ENCODE data around the gene EOGT. TPM values are rescaled to one million over a fixed set of nuclear protein-coding genes. Genes with fewer than 3 reads are reported as not detected.

Gene EOGT
- total and polyA plus RNA-seq, 2 donors from 2014 or later: 7.2 to 28.1 TPM

GRCh38 chr3:68987322-68987721 is 26.2 kb downstream of the EOGT start:
- Histone ChIP-seq H3K27me3 (ENCODE audit: control insufficient read depth, insufficient read depth, low read length) (no peaks in the 10 kb centered on the region), H3K36me3 (ENCODE audit: control insufficient read depth in 2 of 3, insufficient read depth in 3 of 3, low read length in 3 of 3) (peaks cover 0 to 9% (median 9%) of the 10 kb centered on the region in 3 donors), H3K27ac (ENCODE audit: low read depth in 2 of 2, low read length in 2 of 2) (no peak overlapping the region), H3K9ac (ENCODE audit: low read length in 3 of 3) (no peak overlapping the region), H3K9me3 (ENCODE audit: control insufficient read depth in 2 of 3, insufficient read depth in 1 of 3, low read length in 3 of 3) (no peaks in the 10 kb centered on the region), H3K4me1 (ENCODE audit: control insufficient read depth in 2 of 3, insufficient read depth in 2 of 3, low read depth in 1 of 3, low read length in 3 of 3) (no peaks in the 10 kb centered on the region), H3K4me3 (ENCODE audit: low read length in 3 of 3) (no peak overlapping the region)
- FAIRE-seq: no peak
- DNase-seq: no peak
- no peak for TF ChIP-seq CTCF (IDR thresholded peaks at IDR 0.05; ENCODE audit: borderline replicate concordance, extremely low read depth, insufficient read depth)
- intact Hi-C loops (cut with DNase I): no loop called here

GRCh38 chr3:68986496-68987208 is 26.8 kb downstream of the EOGT start:
- no peak for FAIRE-seq
- H3K4me1 ChIP-seq (ENCODE audit: control insufficient read depth in 2 of 3, insufficient read depth in 2 of 3, low read depth in 1 of 3, low read length in 3 of 3): no peaks in the 10 kb centered on the region
- H3K9me3 ChIP-seq (ENCODE audit: control insufficient read depth in 2 of 3, insufficient read depth in 1 of 3, low read length in 3 of 3): no peaks in the 10 kb centered on the region
- peaks cover 0 to 9% (median 9%) of the 10 kb centered on the region in 3 donors for H3K36me3 ChIP-seq (ENCODE audit: control insufficient read depth in 2 of 3, insufficient read depth in 3 of 3, low read length in 3 of 3)
- no peak overlapping the region for H3K4me3 ChIP-seq (ENCODE audit: low read length in 3 of 3)
- H3K27ac ChIP-seq (ENCODE audit: low read depth in 2 of 2, low read length in 2 of 2): no peak overlapping the region
- no peak for TF ChIP-seq CTCF (IDR thresholded peaks at IDR 0.05; ENCODE audit: borderline replicate concordance, extremely low read depth, insufficient read depth)
- H3K9ac ChIP-seq (ENCODE audit: low read length in 3 of 3): no peak overlapping the region
- no peak for DNase-seq
- H3K27me3 ChIP-seq (ENCODE audit: control insufficient read depth, insufficient read depth, low read length): no peaks in the 10 kb centered on the region
- intact Hi-C loops (cut with DNase I): no loop called here

GRCh38 chr3:68985146-68985790 is 28.2 kb downstream of the EOGT start:
- Histone ChIP-seq H3K4me3 (ENCODE audit: low read length in 3 of 3) (no peak overlapping the region), H3K36me3 (ENCODE audit: control insufficient read depth in 2 of 3, insufficient read depth in 3 of 3, low read length in 3 of 3) (peaks cover 0 to 15% (median 10%) of the 10 kb centered on the region in 3 donors), H3K9me3 (ENCODE audit: control insufficient read depth in 2 of 3, insufficient read depth in 1 of 3, low read length in 3 of 3) (no peaks in the 10 kb centered on the region), H3K27ac (ENCODE audit: low read depth in 2 of 2, low read length in 2 of 2) (no peak overlapping the region), H3K9ac (ENCODE audit: low read length in 3 of 3) (no peak overlapping the region), H3K27me3 (ENCODE audit: control insufficient read depth, insufficient read depth, low read length) (no peaks in the 10 kb centered on the region), H3K4me1 (ENCODE audit: control insufficient read depth in 2 of 3, insufficient read depth in 2 of 3, low read depth in 1 of 3, low read length in 3 of 3) (no peaks in the 10 kb centered on the region)
- no peak for TF ChIP-seq CTCF (IDR thresholded peaks at IDR 0.05; ENCODE audit: borderline replicate concordance, extremely low read depth, insufficient read depth)
- intact Hi-C loops (cut with DNase I): no loop called here
- DNase-seq (no peak), FAIRE-seq (no peak)
